Activated CD8-positive, alpha-beta memory T cell treated with anti-CD3 and anti-CD28 coated beads for 36 hours (primary cell): ENCODE results near the gene SORL1-AS1.

Experiments
- CTCF ChIA-PET: fragments of 350-600 bp; sonication (Branson Sonifier 250); formaldehyde crosslinking; loops from one replicate; lab custom pipeline; 2021; ENCODE audit warnings: antibody characterized with exemption; lab: Charles Lee
- POLR2A ChIA-PET: fragments of 350-600 bp; sonication (Branson Sonifier 250); formaldehyde crosslinking; loops from one replicate; lab custom pipeline; 2021; ENCODE audit warnings: antibody characterized with exemption; lab: Charles Lee

SORL1-AS1 gene

DNA sequence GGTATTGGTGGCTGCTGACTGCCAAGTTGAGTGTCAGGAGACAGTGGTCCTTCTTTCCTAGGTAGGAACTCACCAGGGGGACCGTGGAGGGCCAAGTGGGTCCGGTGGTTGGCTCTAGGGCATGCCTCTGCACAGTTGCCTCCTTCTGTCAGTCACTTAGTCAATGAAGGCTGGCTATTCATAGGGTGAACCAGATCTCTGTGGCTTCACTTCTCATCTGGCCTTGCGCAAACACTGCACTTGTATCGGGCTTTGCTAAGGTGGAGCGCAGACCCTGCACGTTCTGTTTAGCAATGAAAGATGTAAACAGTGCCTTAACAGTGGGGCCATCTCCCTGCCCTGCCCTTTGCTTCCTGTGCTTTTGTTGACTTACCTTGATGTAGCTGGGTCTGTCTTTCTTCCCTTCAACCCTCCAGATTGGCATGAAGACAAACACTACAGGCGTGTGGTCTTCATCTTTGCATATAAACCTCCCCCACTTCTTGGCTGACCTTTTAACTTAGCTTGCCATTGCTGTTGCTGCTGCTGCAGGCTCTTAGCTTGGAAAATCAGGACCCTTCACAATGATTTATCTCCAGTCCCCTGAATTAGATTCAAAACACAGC is 6.7 kb upstream of the SORL1-AS1 start:
- ChIA-PET CTCF (no interaction called here), POLR2A (no interaction called here)

GRCh38 chr11:121458551-121458950 is 5.8 kb upstream of the SORL1-AS1 start:
- ChIA-PET CTCF (no interaction called here), POLR2A (no interaction called here)

- CTCF ChIA-PET: no interaction called here
- POLR2A ChIA-PET: no interaction called here
Measured at GRCh38 chr11:121456816-121457431, 4.2 kb upstream of the SORL1-AS1 start.

GRCh38 chr11:121456151-121456550 is 3.4 kb upstream of the SORL1-AS1 start:
- POLR2A ChIA-PET: no interaction called here
- CTCF ChIA-PET: no interaction called here

- ChIA-PET POLR2A (no interaction called here), CTCF (no interaction called here)
Measured at GRCh38 chr11:121455115-121455514, 2.3 kb upstream of the SORL1-AS1 start.

DNA sequence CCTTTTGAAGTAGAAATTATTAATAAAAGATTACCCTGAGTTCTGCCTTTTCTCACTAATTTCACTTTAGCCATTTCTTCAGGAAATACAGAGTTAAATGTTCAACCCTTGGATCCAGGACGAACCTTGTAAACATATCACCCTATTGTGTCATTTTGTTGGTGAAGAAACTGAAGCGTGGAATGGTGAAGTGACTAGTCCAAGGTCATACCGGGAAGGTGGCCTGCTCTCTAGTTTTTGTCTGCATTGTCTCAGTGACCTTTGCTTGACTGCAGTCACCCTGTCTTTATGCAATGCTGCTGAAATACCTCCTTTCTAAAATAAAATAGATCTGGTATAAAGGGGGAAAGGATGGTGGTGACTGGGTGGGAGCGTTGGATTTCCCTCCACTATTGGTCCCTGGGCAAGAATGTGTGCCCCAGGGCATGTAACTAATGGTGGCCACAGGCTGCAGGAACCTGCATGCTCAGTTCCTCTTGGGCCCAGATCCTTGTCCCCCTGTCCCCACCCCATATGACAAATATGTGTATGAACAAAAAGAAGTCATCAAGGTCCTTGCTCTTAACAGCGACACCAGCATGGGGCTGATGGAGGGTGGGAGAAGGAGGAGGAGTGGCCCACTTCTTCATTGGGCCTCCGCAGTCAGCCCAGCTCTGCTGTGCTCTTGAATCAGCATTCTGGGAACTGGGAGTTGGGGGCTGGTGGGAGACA is 977 bp upstream of the SORL1-AS1 start:
- ChIA-PET CTCF (no interaction called here), POLR2A (no interaction called here)

- POLR2A ChIA-PET: interaction anchor here (1.0 to 1.2 kb wide), 4 partner anchors 10 to 13 kb away, joined by 3 to 5 read pairs (median 4); no protein-coding TSS in a partner anchor
- CTCF ChIA-PET: interaction anchor here (0.6 to 1.8 kb wide), 6 partner anchors 11 to 33 kb away, joined by 3 to 7 read pairs (median 3); no protein-coding TSS in a partner anchor
Measured at GRCh38 chr11:121451986-121452608, 670 bp downstream of the SORL1-AS1 start, which contains the start of gene SORL1. SORL1 (plus strand) TSS chr11:121452314; CDS start chr11:121452332, 18 bp downstream.

DNA sequence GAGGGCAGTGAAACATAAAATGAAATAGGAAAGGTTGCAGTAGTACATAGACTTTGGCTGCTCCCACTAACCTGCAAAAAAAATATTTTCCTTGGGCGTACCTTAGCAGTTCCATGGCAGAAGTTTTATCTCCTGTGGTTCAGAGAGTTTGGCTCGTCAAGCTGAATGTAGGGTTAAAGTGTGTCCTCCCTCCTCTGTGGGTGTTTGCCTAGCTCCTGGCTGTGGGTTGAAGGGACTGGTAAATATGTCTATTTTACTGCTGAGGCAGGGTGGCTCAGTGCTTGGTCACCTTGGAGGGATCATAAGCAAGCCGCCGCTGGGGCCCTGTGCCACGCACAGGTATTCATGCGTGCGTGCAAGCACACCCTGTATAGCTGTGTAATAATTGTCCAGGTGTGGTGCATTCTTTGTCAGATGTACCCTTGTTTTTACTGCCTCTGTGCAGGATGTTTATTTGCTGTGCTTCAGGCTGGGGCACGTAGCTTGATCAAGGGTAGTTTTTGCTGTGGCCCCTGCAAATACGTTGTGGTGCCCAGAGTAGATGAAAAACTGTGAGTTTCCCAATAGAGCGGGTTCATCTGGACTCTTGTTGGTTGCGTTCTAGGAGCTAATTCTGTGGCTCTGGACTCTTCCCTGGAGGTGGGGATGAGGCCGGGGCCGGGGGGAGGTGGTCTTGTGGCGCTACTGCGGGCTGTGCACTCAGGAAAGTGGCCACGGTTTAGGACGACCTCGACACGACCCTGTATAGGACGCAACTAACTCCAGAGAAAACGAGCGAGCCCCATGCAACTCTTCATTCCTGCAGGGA is 1.4 kb downstream of the SORL1-AS1 start:
- CTCF ChIA-PET: interaction anchor here (1.0 to 2.3 kb wide), 5 partner anchors 12 to 140 kb away, joined by 3 to 8 read pairs (median 7); no protein-coding TSS in a partner anchor
- POLR2A ChIA-PET: interaction anchor here (0.6 to 1.0 kb wide), 3 partner anchors 13 to 159 kb away, joined by 3 to 4 read pairs (median 4); partner anchors contain the start of gene SC5D

GRCh38 chr11:121450401-121450800 is 2.4 kb downstream of the SORL1-AS1 start:
- CTCF ChIA-PET: interaction anchor here (1.8 to 2.3 kb wide), 3 partner anchors 15 to 141 kb away, joined by 7 to 8 read pairs (median 7); no protein-coding TSS in a partner anchor

GRCh38 chr11:121449626-121450025 is 3.1 kb downstream of the SORL1-AS1 start:
- ChIA-PET CTCF (interaction anchor here (1.8 to 2.3 kb wide), 3 partner anchors 16 to 142 kb away, joined by 7 to 8 read pairs (median 7); no protein-coding TSS in a partner anchor), POLR2A (no interaction called here)

More at GRCh38 chr11:121450401-121450800, 2.4 kb downstream of the SORL1-AS1 start:
- POLR2A ChIA-PET: no interaction called here

DNA sequence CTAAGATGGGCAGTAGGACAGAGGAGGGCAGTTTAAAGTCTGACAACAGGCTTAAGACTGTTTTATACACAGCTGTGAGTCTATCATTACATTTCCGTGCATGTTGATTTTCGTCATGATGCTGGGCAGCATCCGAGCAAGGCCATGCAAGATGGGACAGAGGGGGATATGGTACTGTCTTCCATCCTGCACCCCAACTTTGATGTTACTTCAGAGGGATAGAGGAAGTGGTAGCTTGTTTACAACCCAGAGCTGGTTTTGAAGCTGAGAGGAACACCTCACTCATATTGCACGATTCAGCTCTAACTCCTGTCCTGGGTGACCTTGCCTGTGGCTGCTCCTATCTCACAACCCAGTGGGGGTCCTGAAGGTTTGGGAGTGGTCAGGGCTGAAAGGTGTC is 3.6 kb downstream of the SORL1-AS1 start:
- ChIA-PET CTCF (interaction anchor here (2.3 kb wide), 1 partner anchor 17 kb away, joined by 8 read pairs; no protein-coding TSS in a partner anchor), POLR2A (no interaction called here)

- ChIA-PET POLR2A (no interaction called here), CTCF (no interaction called here)
Measured at GRCh38 chr11:121448431-121448941, 4.3 kb downstream of the SORL1-AS1 start.

- ChIA-PET POLR2A (no interaction called here), CTCF (no interaction called here)
Measured at GRCh38 chr11:121448011-121448410, 4.8 kb downstream of the SORL1-AS1 start.

GRCh38 chr11:121446752-121447156 is 6.0 kb downstream of the SORL1-AS1 start:
- ChIA-PET CTCF (no interaction called here), POLR2A (no interaction called here)

GRCh38 chr11:121445071-121445768 is 7.5 kb downstream of the SORL1-AS1 start:
- POLR2A ChIA-PET: no interaction called here
- CTCF ChIA-PET: no interaction called here

GRCh38 chr11:121444526-121444925 is 8.2 kb downstream of the SORL1-AS1 start:
- POLR2A ChIA-PET: no interaction called here
- CTCF ChIA-PET: no interaction called here

GRCh38 chr11:121443688-121444275 is 9.0 kb downstream of the SORL1-AS1 start:
- CTCF ChIA-PET: interaction anchor here (1.1 kb wide), 1 partner anchor 9 kb away, joined by 3 read pairs; no protein-coding TSS in a partner anchor
- POLR2A ChIA-PET: no interaction called here
